ENCODE results near the gene ANKEF1. TPM values are rescaled to one million over a fixed set of nuclear protein-coding genes. Genes with fewer than 3 reads are reported as not detected.

Gene ANKEF1
- total and polyA plus RNA-seq, 2 experiments from 2014 or later: 4.7 to 9.7 TPM

DNA sequence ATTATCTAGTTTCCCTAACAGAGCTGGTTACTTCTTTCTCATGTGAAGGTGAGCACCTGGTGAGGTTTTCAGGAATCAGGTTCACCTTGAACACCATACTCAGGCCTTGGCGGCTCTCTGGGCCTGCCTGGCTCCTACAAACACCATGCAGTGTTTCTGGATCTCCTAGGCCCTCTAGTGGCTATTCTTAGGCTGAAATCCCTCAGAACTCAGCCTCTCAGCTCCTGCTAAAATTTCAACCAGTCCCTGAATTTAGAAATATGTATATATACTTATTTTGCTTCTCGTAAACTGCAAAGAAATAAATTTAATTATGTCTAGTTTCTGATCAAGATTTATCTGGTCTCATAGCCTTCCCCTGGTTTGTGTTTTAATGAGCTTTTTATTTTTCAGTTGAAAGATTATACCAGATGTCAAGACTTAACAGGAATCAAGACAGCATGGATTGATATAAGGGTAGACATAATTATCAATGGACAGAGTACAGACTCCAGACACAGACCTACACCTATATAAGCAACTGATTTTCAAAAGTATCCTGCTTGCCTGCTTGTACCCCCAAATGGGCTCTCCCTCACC is 55.9 kb downstream of the ANKEF1 start:
- Histone ChIP-seq H3F3A (replicated peaks; ENCODE audit: low read depth) (no peaks in the 10 kb centered on the region), H3K36me3 (ENCODE audit: insufficient read depth) (no peaks in the 10 kb centered on the region), H2AFZ (no peak overlapping the region), H3K27ac (ENCODE audit: low read depth) (no peak overlapping the region), H3K79me2 (replicated peaks; ENCODE audit: insufficient read depth) (no peaks in the 10 kb centered on the region), H3K4me3 (no peak overlapping the region), H3K9me2 (ENCODE audit: insufficient read depth) (no peaks in the 10 kb centered on the region), H3K27me3 (ENCODE audit: insufficient read depth) (no peaks in the 10 kb centered on the region), H4K20me1 (replicated peaks; ENCODE audit: insufficient read depth) (no peaks in the 10 kb centered on the region), H3K4me1 (ENCODE audit: insufficient read depth) (peaks cover 8% of the 10 kb centered on the region), H3K4me2 (no peak overlapping the region)
- Mint-ChIP-seq H3K36me3 (ENCODE audit: low read depth) (no peaks in the 10 kb centered on the region; the same call in 2 of the 3 replicates), H3K4me1 (peaks cover 11% of the 10 kb centered on the region), H3K27me3 (ENCODE audit: insufficient read depth, low read depth, poor library complexity) (peaks cover 3% of the 10 kb centered on the region), H3K9me3 (peaks cover 3% of the 10 kb centered on the region; the same call in 2 of the 3 replicates), H3K27ac (no peak overlapping the region), H3K4me3 (no peak overlapping the region)
- TF ChIP-seq EZH2phosphoT487 (IDR thresholded peaks at IDR 0.05; ENCODE audit: unreplicated experiment): no peak
- no peak for TF ChIP-seq CREB1 (CRISPR knock-in tag; IDR thresholded peaks at IDR 0.05; ENCODE audit: low read depth)
- peak; percentile 78 to 80 for TF ChIP-seq CTCF (conservative IDR thresholded peaks at IDR 0.05; ENCODE audit: low read depth in 2 of 2)
- ATAC-seq (peak; percentile 97), DNase-seq (ENCODE audit: low spot score) (peak; percentile 84)

DNA sequence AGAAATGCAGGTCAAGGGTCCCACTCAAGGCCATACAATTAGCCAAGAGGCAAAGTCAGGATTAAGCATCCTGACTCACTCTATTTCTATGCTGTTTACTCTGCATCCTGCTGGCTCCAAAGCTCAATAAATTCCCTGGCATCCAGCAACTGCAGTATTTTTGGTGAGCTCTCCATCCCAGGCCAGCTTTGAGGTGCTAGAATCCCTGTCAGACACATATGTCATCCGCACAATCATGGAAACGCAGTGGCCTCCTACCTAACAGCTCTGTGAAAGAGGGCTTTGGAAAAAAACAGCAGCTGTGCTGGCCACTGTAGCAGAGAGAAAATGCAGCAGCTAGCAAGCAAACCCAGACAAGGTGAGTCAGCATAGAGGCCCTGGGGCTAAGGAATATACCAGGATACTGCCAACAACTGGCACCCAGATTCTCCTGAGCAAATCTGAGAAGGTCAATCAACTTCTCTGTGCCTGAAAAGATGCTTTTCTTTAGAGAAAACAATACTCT is 58.4 kb downstream of the ANKEF1 start:
- Mint-ChIP-seq H3K27ac (0 out of 2 replicates have a peak overlapping the region, but pooled peaks have one; percentile 38), H3K9me3 (peaks cover 16% of the 10 kb centered on the region; the same call in 2 of the 3 replicates), H3K4me1 (peaks cover 11% of the 10 kb centered on the region), H3K4me3 (no peak overlapping the region), H3K27me3 (ENCODE audit: insufficient read depth, low read depth, poor library complexity) (peaks cover 3% of the 10 kb centered on the region), H3K36me3 (ENCODE audit: low read depth) (no peaks in the 10 kb centered on the region; the same call in 2 of the 3 replicates)
- Histone ChIP-seq H3K4me3 (no peak overlapping the region), H3F3A (replicated peaks; ENCODE audit: low read depth) (no peaks in the 10 kb centered on the region), H3K27ac (ENCODE audit: low read depth) (no peak overlapping the region), H3K4me1 (ENCODE audit: insufficient read depth) (peaks cover 8% of the 10 kb centered on the region), H3K36me3 (ENCODE audit: insufficient read depth) (no peaks in the 10 kb centered on the region), H3K79me2 (replicated peaks; ENCODE audit: insufficient read depth) (no peaks in the 10 kb centered on the region), H3K9me2 (ENCODE audit: insufficient read depth) (no peaks in the 10 kb centered on the region), H4K20me1 (replicated peaks; ENCODE audit: insufficient read depth) (no peaks in the 10 kb centered on the region), H2AFZ (peak overlapping the region; percentile 43; the same call in 1 of the 2 replicates), H3K4me2 (no peak overlapping the region), H3K27me3 (ENCODE audit: insufficient read depth) (no peaks in the 10 kb centered on the region)
- no peak for DNase-seq (ENCODE audit: low spot score)
- no peak for ATAC-seq
- TF ChIP-seq STAT1 (IDR thresholded peaks at IDR 0.05; ENCODE audit: unreplicated experiment) (no peak), POLR2AphosphoS5 (IDR thresholded peaks at IDR 0.05; ENCODE audit: low read depth) (no peak), JUNB (IDR thresholded peaks at IDR 0.05; ENCODE audit: unreplicated experiment) (no peak), REST (IDR thresholded peaks at IDR 0.05; ENCODE audit: unreplicated experiment) (no peak), EZH2 (IDR thresholded peaks at IDR 0.05; ENCODE audit: low read depth, unreplicated experiment) (no peak), NANOG (IDR thresholded peaks at IDR 0.05; ENCODE audit: borderline replicate concordance) (no peak)
- TF ChIP-seq, protein P1, sequence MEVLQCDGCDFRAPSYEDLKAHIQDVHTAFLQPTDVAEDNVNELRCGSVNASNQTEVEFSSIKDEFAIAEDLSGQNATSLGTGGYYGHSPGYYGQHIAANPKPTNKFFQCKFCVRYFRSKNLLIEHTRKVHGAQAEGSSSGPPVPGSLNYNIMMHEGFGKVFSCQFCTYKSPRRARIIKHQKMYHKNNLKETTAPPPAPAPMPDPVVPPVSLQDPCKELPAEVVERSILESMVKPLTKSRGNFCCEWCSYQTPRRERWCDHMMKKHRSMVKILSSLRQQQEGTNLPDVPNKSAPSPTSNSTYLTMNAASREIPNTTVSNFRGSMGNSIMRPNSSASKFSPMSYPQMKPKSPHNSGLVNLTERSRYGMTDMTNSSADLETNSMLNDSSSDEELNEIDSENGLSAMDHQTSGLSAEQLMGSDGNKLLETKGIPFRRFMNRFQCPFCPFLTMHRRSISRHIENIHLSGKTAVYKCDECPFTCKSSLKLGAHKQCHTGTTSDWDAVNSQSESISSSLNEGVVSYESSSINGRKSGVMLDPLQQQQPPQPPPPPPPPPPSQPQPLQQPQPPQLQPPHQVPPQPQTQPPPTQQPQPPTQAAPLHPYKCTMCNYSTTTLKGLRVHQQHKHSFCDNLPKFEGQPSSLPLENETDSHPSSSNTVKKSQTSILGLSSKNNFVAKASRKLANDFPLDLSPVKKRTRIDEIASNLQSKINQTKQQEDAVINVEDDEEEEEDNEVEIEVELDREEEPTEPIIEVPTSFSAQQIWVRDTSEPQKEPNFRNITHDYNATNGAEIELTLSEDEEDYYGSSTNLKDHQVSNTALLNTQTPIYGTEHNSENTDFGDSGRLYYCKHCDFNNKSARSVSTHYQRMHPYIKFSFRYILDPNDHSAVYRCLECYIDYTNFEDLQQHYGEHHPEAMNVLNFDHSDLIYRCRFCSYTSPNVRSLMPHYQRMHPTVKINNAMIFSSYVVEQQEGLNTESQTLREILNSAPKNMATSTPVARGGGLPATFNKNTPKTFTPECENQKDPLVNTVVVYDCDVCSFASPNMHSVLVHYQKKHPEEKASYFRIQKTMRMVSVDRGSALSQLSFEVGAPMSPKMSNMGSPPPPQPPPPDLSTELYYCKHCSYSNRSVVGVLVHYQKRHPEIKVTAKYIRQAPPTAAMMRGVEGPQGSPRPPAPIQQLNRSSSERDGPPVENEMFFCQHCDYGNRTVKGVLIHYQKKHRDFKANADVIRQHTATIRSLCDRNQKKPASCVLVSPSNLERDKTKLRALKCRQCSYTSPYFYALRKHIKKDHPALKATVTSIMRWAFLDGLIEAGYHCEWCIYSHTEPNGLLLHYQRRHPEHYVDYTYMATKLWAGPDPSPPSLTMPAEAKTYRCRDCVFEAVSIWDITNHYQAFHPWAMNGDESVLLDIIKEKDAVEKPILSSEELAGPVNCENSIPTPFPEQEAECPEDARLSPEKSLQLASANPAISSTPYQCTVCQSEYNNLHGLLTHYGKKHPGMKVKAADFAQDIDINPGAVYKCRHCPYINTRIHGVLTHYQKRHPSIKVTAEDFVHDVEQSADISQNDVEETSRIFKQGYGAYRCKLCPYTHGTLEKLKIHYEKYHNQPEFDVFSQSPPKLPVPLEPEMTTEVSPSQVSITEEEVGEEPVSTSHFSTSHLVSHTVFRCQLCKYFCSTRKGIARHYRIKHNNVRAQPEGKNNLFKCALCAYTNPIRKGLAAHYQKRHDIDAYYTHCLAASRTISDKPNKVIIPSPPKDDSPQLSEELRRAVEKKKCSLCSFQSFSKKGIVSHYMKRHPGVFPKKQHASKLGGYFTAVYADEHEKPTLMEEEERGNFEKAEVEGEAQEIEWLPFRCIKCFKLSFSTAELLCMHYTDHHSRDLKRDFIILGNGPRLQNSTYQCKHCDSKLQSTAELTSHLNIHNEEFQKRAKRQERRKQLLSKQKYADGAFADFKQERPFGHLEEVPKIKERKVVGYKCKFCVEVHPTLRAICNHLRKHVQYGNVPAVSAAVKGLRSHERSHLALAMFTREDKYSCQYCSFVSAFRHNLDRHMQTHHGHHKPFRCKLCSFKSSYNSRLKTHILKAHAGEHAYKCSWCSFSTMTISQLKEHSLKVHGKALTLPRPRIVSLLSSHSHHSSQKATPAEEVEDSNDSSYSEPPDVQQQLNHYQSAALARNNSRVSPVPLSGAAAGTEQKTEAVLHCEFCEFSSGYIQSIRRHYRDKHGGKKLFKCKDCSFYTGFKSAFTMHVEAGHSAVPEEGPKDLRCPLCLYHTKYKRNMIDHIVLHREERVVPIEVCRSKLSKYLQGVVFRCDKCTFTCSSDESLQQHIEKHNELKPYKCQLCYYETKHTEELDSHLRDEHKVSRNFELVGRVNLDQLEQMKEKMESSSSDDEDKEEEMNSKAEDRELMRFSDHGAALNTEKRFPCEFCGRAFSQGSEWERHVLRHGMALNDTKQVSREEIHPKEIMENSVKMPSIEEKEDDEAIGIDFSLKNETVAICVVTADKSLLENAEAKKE (CRISPR knock-in tag; IDR thresholded peaks at IDR 0.05): no peak
